Measurements from ENCODE around the gene IL1RN.

DNA sequence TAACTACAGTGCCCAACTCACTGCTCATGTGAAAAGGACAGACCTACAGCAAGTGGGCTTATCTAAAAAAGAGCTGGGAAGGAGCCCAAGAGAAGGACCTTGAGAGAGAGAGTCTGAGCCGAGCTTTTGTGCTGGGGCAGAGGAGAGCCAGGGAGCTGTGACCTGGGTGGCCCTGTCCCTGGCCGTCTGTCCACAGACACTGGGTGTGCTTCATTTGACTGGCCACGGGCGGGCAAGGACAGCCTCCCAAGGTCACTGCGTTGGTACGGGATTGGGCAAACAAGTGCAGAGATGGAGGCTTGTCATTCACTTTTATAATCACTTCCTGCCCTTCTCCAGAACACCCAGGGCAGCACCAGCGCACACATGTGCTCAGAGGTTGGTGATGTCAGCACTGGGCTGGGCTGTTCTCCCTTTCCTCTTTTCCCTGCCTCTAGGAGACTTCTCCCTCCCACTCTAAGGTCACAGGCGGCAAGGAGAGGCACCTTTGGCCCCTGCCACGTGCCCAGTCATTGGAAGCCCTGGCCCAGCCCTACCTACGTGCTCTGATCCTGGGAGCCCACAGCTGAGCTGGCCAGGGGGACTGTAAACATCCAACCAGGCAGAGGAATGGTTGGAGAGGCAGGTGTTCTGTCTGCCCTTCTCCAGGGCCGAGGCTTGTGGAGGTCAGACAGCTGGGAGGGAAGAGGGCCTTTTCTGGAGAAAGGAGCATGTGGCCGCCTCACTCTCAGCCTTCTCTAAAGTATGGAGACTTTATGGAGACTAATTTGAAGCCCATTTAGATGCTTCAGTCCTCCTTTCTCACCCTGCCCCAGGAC, 39.9 kb downstream of the IL1RN start:
- TF ChIP-seq POLR2A (IDR thresholded peaks at IDR 0.05; ENCODE audit: low read depth, low read length) (no peak), CTCF (IDR thresholded peaks at IDR 0.05; ENCODE audit: extremely low read depth in 1 of 2, insufficient read depth in 1 of 2, low read depth in 1 of 2, low read length in 2 of 2) (no peak), MYC (IDR thresholded peaks at IDR 0.05; ENCODE audit: low read depth, low read length) (no peak), EZH2 (IDR thresholded peaks at IDR 0.05; ENCODE audit: borderline replicate concordance, low read depth, low read length, severe bottlenecking) (no peak)
